HepG2 (cell line): ENCODE data around the gene SIK3. TPM values are rescaled to one million over a fixed set of nuclear protein-coding genes. Genes with fewer than 3 reads are reported as not detected.

ENCODE experiments used
- CENPX ChIP-seq: sonication (generic); formaldehyde crosslinking; IDR thresholded peaks from 2 replicates; pipeline ENCODE4 v1.9.0; 2021; ENCODE audit warnings: mild to moderate bottlenecking, missing genetic modification reagents, moderate library complexity
- DR1 ChIP-seq: sonication (generic); formaldehyde crosslinking; IDR thresholded peaks from 2 replicates; pipeline ENCODE4 v1.8.0; 2021; ENCODE audit warnings: mild to moderate bottlenecking, missing genetic modification reagents, inconsistent platforms
- HDAC6 ChIP-seq: fragments of 200-600 bp; sonication (generic); IDR thresholded peaks from 2 replicates; pipeline ENCODE4 v1.7.0; 2017; ENCODE audit warnings: mild to moderate bottlenecking, antibody characterized with exemption, low read length, low read depth
- PHF20 ChIP-seq: sonication (generic); formaldehyde crosslinking; IDR thresholded peaks from 2 replicates; pipeline ENCODE4 v1.5.0; 2020; ENCODE audit warnings: mild to moderate bottlenecking, missing genetic modification reagents
- RBFOX2 ChIP-seq: fragments of 200-400 bp; formaldehyde crosslinking; IDR thresholded peaks from 2 replicates; pipeline ENCODE4 v1.6.1; 2017; ENCODE audit warnings: low read depth, mild to moderate bottlenecking, low read length
- SAFB2 ChIP-seq: sonication (generic); formaldehyde crosslinking; IDR thresholded peaks from 2 replicates; pipeline ENCODE4 v1.5.1; 2020; ENCODE audit warnings: missing genetic modification reagents, low read depth, mild to moderate bottlenecking, borderline replicate concordance
- SIX1 ChIP-seq: sonication (generic); formaldehyde crosslinking; IDR thresholded peaks from 2 replicates; pipeline ENCODE4 v1.4.0; 2020; ENCODE audit warnings: missing genetic modification reagents, borderline replicate concordance
- SIX4 ChIP-seq: sonication (generic); formaldehyde crosslinking; IDR thresholded peaks from 2 replicates; pipeline ENCODE4 v1.4.0; 2020; ENCODE audit warnings: missing genetic modification reagents
- SNAI1 ChIP-seq: sonication (generic); formaldehyde crosslinking; IDR thresholded peaks from 2 replicates; pipeline ENCODE4 v1.5.0; 2020; ENCODE audit warnings: mild to moderate bottlenecking, missing genetic modification reagents, borderline replicate concordance
- ZNF451 ChIP-seq: sonication (generic); formaldehyde crosslinking; IDR thresholded peaks from 2 replicates; pipeline ENCODE4 v1.5.0; 2020; ENCODE audit warnings: mild to moderate bottlenecking, missing genetic modification reagents
- ZNF598 ChIP-seq: sonication (generic); formaldehyde crosslinking; IDR thresholded peaks from 2 replicates; pipeline ENCODE4 v1.5.1; 2020; ENCODE audit warnings: mild to moderate bottlenecking, missing genetic modification reagents, borderline replicate concordance
- ZNF713 ChIP-seq: sonication (generic); formaldehyde crosslinking; IDR thresholded peaks from 2 replicates; pipeline ENCODE4 v1.4.0; 2020; ENCODE audit warnings: mild to moderate bottlenecking, missing genetic modification reagents
- polyA plus RNA-seq, 8 experiments: library from polyadenylated mRNA; depleted of rRNA in 3 of 8; stranded (reverse) in 7 of 8; unstranded in 1 of 8; fragments of >200 nt; fragmentation: Illumina TruSeq in 4 of 8; extraction: Trizol in 4 of 8; gene quantifications; 2 replicates each; pipeline versions ENCODE4 v1.2.1 to v1.2.3, GENCODE V29; 2011 to 2016; ENCODE audit warnings: low read depth in 4 of 8, missing spikeins in 1 of 8, mixed read lengths in 1 of 8; ENCODE audit not compliant: insufficient read depth in 1 of 8
- total RNA-seq, 5 experiments: library from RNA; depleted of rRNA; stranded (reverse); fragments of >200 nt; fragmentation: Illumina TruSeq; extraction: Trizol; gene quantifications; 2 replicates each; pipeline ENCODE4 v1.2.3, GENCODE V29; 2016; ENCODE audit warnings: low read depth in 1 of 5
- TF ChIP-seq, protein P1 (sequence below): sonication (generic); formaldehyde crosslinking; IDR thresholded peaks from 2 replicates; pipeline ENCODE4 v1.4.0; 2020; ENCODE audit warnings: missing genetic modification reagents, borderline replicate concordance
- TF ChIP-seq, protein P2 (sequence below): sonication (generic); formaldehyde crosslinking; IDR thresholded peaks from 2 replicates; pipeline ENCODE4 v1.5.0; 2020; ENCODE audit warnings: missing genetic modification reagents
- TF ChIP-seq, protein P3 (sequence below): IDR thresholded peaks from 2 replicates; pipeline ENCODE4 v1.6.1; 2018; ENCODE audit warnings: missing genetic modification reagents
- TF ChIP-seq, protein P4 (sequence below): sonication (generic); formaldehyde crosslinking; IDR thresholded peaks from 2 replicates; pipeline ENCODE4; 2020; ENCODE audit warnings: missing genetic modification reagents, mild to moderate bottlenecking, borderline replicate concordance

SIK3 gene
- total and polyA plus RNA-seq, 2 of the 13 experiments (the other 11 are each of a cell fraction or from before 2014, with no cell fraction given), result 5.7 to 9.8 TPM

DNA sequence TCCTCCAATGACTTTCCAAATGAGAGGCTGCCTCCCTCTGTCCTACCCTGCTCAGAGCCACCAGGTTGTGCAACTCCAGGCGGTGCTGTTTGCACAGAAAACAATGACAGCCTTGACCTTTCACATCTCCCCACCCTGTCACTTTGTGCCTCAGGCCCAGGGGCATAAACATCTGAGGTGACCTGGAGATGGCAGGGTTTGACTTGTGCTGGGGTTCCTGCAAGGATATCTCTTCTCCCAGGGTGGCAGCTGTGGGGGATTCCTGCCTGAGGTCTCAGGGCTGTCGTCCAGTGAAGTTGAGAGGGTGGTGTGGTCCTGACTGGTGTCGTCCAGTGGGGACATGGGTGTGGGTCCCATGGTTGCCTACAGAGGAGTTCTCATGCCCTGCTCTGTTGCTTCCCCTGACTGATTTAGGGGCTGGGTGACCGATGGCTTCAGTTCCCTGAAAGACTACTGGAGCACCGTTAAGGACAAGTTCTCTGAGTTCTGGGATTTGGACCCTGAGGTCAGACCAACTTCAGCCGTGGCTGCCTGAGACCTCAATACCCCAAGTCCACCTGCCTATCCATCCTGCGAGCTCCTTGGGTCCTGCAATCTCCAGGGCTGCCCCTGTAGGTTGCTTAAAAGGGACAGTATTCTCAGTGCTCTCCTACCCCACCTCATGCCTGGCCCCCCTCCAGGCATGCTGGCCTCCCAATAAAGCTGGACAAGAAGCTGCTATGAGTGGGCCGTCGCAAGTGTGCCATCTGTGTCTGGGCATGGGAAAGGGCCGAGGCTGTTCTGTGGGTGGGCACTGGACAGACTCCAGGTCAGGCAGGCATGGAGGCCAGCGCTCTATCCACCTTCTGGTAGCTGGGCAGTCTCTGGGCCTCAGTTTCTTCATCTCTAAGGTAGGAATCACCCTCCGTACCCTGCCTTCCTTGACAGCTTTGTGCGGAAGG lies 265.6 kb downstream of the SIK3 start (continued):
- TF ChIP-seq, protein P1, sequence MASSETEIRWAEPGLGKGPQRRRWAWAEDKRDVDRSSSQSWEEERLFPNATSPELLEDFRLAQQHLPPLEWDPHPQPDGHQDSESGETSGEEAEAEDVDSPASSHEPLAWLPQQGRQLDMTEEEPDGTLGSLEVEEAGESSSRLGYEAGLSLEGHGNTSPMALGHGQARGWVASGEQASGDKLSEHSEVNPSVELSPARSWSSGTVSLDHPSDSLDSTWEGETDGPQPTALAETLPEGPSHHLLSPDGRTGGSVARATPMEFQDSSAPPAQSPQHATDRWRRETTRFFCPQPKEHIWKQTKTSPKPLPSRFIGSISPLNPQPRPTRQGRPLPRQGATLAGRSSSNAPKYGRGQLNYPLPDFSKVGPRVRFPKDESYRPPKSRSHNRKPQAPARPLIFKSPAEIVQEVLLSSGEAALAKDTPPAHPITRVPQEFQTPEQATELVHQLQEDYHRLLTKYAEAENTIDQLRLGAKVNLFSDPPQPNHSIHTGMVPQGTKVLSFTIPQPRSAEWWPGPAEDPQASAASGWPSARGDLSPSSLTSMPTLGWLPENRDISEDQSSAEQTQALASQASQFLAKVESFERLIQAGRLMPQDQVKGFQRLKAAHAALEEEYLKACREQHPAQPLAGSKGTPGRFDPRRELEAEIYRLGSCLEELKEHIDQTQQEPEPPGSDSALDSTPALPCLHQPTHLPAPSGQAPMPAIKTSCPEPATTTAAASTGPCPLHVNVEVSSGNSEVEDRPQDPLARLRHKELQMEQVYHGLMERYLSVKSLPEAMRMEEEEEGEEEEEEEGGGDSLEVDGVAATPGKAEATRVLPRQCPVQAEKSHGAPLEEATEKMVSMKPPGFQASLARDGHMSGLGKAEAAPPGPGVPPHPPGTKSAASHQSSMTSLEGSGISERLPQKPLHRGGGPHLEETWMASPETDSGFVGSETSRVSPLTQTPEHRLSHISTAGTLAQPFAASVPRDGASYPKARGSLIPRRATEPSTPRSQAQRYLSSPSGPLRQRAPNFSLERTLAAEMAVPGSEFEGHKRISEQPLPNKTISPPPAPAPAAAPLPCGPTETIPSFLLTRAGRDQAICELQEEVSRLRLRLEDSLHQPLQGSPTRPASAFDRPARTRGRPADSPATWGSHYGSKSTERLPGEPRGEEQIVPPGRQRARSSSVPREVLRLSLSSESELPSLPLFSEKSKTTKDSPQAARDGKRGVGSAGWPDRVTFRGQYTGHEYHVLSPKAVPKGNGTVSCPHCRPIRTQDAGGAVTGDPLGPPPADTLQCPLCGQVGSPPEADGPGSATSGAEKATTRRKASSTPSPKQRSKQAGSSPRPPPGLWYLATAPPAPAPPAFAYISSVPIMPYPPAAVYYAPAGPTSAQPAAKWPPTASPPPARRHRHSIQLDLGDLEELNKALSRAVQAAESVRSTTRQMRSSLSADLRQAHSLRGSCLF, result no peak
- TF ChIP-seq ZNF451 (CRISPR knock-in tag) (peak; percentile 78; the same call in 1 of the 2 replicates), SIX1 (CRISPR knock-in tag) (peak; percentile 81), PHF20 (CRISPR knock-in tag) (no peak), ZNF598 (CRISPR knock-in tag) (0 out of 2 replicates have a peak, but pooled peaks have one; percentile 12), HDAC6 (no peak), CENPX (no peak), SAFB2 (CRISPR knock-in tag) (no peak; the same call in 1 of the 2 replicates), ZNF713 (CRISPR knock-in tag) (no peak), SNAI1 (no peak), DR1 (CRISPR knock-in tag) (no peak), RBFOX2 (peak; percentile 58), SIX4 (CRISPR knock-in tag) (peak; percentile 87)
- TF ChIP-seq, protein P2, sequence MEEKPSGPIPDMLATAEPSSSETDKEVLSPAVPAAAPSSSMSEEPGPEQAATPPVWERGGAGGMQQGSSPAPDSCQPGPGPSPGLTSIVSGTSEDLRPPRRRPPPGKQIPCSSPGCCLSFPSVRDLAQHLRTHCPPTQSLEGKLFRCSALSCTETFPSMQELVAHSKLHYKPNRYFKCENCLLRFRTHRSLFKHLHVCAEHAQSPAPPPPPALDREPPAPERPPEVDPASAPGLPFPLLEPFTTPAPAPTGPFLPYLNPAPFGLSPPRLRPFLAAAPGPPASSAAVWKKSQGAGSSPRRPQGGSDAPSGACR (CRISPR knock-in tag), result peak; percentile 89; the same call in 1 of the 2 replicates
- TF ChIP-seq, protein P3, sequence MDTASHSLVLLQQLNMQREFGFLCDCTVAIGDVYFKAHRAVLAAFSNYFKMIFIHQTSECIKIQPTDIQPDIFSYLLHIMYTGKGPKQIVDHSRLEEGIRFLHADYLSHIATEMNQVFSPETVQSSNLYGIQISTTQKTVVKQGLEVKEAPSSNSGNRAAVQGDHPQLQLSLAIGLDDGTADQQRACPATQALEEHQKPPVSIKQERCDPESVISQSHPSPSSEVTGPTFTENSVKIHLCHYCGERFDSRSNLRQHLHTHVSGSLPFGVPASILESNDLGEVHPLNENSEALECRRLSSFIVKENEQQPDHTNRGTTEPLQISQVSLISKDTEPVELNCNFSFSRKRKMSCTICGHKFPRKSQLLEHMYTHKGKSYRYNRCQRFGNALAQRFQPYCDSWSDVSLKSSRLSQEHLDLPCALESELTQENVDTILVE, result peak; percentile 96
- TF ChIP-seq, protein P4, sequence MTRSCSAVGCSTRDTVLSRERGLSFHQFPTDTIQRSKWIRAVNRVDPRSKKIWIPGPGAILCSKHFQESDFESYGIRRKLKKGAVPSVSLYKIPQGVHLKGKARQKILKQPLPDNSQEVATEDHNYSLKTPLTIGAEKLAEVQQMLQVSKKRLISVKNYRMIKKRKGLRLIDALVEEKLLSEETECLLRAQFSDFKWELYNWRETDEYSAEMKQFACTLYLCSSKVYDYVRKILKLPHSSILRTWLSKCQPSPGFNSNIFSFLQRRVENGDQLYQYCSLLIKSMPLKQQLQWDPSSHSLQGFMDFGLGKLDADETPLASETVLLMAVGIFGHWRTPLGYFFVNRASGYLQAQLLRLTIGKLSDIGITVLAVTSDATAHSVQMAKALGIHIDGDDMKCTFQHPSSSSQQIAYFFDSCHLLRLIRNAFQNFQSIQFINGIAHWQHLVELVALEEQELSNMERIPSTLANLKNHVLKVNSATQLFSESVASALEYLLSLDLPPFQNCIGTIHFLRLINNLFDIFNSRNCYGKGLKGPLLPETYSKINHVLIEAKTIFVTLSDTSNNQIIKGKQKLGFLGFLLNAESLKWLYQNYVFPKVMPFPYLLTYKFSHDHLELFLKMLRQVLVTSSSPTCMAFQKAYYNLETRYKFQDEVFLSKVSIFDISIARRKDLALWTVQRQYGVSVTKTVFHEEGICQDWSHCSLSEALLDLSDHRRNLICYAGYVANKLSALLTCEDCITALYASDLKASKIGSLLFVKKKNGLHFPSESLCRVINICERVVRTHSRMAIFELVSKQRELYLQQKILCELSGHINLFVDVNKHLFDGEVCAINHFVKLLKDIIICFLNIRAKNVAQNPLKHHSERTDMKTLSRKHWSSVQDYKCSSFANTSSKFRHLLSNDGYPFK (CRISPR knock-in tag), result no peak
